ENCODE measurements around the gene COG7. TPM values are rescaled to one million over a fixed set of nuclear protein-coding genes. Genes with fewer than 3 reads are reported as not detected.

COG7 gene
- total RNA-seq, 1 donor from 2014 or later = 42.1 TPM

DNA sequence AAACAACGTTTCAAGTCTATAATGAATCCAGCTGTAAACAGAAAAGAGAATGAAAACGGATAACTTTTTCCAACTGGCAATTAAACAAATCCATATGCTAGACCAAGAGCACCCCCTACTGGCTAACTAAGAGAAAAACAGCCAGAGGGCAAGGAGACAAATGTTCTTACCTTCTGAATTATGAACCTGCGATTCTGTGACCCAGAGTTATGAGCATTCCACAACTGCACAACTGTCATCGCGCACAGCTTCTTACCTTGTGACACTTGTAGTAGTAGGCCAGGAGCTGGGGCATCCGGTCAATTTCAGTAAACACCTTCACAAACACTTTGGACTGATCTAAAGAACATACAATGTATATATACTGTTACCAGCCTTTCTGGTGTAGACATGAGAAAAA, 18.6 kb downstream of the COG7 start:
- Mint-ChIP-seq H3K9me3 (no peaks in the 10 kb centered on the region), H3K27ac (no peak overlapping the region), H3K36me3 (peaks cover 32% of the 10 kb centered on the region), H3K4me1 (no peaks in the 10 kb centered on the region), H3K4me3 (no peak overlapping the region), H3K27me3 (ENCODE audit: low read depth) (no peaks in the 10 kb centered on the region)
- no peak for DNase-seq (ENCODE audit: low spot score in 2 of 2, unreplicated experiment in 2 of 2)
- TF ChIP-seq, protein P1, sequence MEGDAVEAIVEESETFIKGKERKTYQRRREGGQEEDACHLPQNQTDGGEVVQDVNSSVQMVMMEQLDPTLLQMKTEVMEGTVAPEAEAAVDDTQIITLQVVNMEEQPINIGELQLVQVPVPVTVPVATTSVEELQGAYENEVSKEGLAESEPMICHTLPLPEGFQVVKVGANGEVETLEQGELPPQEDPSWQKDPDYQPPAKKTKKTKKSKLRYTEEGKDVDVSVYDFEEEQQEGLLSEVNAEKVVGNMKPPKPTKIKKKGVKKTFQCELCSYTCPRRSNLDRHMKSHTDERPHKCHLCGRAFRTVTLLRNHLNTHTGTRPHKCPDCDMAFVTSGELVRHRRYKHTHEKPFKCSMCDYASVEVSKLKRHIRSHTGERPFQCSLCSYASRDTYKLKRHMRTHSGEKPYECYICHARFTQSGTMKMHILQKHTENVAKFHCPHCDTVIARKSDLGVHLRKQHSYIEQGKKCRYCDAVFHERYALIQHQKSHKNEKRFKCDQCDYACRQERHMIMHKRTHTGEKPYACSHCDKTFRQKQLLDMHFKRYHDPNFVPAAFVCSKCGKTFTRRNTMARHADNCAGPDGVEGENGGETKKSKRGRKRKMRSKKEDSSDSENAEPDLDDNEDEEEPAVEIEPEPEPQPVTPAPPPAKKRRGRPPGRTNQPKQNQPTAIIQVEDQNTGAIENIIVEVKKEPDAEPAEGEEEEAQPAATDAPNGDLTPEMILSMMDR (IDR thresholded peaks at IDR 0.05; ENCODE audit: unreplicated experiment) = peak; percentile 78

DNA sequence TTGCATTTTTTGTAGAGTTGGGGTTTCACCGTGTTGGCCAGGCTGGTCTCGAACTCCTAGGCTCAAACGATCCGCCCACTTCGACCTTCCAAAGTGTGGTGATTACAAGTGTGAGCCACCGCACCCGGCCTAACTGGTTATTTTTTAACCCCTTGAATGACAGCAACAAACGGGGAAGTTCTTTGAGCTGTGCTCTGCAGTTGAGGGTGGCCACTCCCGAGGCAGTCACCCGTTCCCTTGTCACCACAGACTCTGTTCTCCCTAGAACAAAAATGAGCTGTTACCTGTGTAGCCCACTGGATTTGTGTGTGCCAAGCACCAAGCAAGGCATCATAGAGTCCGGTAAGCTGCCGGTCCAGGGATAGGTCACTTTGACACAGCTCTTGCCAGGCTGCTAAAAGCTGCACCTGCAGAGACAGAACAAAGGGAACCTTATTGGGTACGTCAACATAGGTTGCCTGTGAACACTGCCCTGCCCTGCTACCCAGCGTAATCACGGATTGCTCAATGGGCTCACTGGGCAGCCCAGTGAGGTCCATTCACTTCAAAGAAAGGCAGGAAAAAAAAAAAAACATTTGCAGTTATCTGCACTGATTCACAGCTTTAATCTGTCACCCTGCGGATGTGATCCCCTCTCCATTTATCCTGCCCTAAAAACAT, 19.6 kb downstream of the COG7 start:
- H3K9me3 Mint-ChIP-seq = no peaks in the 10 kb centered on the region
- TF ChIP-seq, protein P1 (IDR thresholded peaks at IDR 0.05; ENCODE audit: unreplicated experiment) = no peak
- H3K27ac Mint-ChIP-seq = no peak overlapping the region
- no peaks in the 10 kb centered on the region for H3K4me1 Mint-ChIP-seq
- H3K4me3 Mint-ChIP-seq = no peak overlapping the region
- DNase-seq (ENCODE audit: low spot score in 2 of 2, unreplicated experiment in 2 of 2) = no peak
- H3K27me3 Mint-ChIP-seq (ENCODE audit: low read depth) = no peaks in the 10 kb centered on the region
- H3K36me3 Mint-ChIP-seq = peaks cover 29% of the 10 kb centered on the region

DNA sequence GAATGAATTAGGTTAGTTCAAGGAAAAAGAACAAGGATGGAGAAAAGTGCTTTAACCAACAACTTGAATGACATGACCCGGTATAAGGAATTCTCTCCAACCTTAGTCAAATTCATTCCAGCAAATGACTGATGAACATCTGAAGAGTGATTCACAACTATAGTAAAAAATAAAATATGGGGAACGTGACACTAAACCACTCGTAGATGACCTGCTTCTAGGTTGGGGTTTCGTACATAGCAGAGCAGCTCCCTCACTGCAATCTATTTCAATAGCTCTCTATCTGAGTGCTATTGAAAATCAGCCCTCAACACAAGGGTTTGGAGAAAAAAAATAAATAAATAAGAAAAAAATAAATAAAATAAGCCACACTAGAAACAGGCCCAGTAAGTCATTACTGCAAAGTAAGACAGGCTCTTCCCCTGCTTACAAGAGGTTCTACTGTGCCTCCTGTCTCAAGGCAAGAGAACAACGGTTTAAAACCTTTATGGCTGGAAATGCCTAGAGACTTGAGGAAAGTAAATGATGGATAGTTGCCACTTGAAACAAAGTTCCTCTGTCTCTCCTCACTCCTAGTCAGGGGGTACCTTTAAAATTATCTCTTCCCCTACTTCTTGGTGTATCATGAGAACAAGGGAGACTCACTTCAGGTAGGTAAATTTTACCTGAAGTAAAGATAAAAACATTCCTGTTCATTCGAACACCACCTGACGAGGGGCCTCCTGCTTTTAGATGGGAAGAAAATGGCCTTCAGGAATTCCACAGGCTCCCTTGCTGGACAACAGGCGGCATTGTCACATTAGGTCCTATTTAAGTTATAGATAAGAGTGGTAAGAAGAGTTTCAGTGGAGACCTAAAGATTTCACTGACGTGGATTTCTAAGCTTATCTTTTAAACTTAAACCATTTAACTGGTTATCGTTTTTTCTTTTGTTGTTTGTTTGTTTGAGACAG, 20.5 kb downstream of the COG7 start:
- no peak for DNase-seq (ENCODE audit: low spot score in 2 of 2, unreplicated experiment in 2 of 2)
- H3K36me3 Mint-ChIP-seq = peaks cover 27% of the 10 kb centered on the region
- no peaks in the 10 kb centered on the region for H3K9me3 Mint-ChIP-seq
- H3K27ac Mint-ChIP-seq = no peak overlapping the region
- H3K4me3 Mint-ChIP-seq = no peak overlapping the region
- no peaks in the 10 kb centered on the region for H3K4me1 Mint-ChIP-seq
- no peaks in the 10 kb centered on the region for H3K27me3 Mint-ChIP-seq (ENCODE audit: low read depth)
- TF ChIP-seq, protein P1 (IDR thresholded peaks at IDR 0.05; ENCODE audit: unreplicated experiment) = no peak

DNA sequence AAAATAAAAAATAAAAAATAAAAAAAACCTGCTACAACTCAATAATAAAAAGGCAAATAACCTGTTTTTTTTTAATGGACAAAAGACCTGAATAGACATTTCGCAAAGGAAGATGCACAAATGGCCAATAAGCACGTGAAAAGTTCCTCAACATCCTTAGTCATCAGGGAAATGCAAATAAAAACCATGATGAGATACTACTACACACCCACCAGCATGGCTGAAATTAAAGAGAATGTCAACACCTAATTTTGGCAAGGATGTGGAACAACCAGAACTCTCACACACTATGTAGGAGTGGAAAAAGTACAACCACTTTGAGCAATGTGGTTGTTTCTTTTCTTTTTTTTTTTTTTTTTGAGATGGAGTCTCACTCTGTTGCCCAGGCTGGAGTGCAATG, 24.6 kb downstream of the COG7 start:
- TF ChIP-seq, protein P1 (IDR thresholded peaks at IDR 0.05; ENCODE audit: unreplicated experiment) = no peak
- Mint-ChIP-seq H3K27ac (no peak overlapping the region), H3K36me3 (peaks cover 33% of the 10 kb centered on the region), H3K4me1 (no peaks in the 10 kb centered on the region), H3K4me3 (no peak overlapping the region), H3K9me3 (no peaks in the 10 kb centered on the region), H3K27me3 (ENCODE audit: low read depth) (no peaks in the 10 kb centered on the region)
- DNase-seq (ENCODE audit: low spot score in 2 of 2, unreplicated experiment in 2 of 2) = no peak

DNA sequence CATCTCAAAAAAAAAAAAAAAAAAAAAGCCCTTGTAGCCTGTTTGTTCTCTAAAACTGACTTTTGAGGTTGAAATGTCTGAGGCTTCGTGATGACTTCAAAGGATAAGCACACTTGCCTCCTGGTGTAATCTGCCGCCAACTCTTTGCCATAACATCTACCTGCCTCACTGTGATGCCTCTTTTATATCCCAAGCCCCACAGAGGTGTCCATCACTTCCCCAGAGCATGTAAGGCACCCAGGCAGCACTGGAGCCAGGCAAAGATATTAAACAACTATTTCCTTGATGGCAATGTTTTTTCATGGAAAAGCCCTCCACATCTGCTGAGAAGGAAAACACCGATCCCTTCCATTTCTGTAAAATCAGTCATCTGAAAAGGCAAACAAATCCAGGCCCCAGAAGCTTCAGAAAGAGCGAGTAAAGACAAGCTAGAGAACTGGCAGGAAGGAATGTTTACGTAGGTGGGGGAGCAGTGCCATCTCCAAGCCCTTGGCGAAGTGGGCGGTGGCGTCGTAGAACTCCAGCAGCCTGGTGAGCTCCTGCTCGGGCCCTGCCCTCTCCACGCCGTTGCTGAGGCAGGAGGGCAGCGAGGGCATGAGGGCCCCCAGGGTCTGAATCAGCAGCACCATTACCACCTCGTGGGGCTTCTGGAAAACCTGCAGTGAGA, 28.6 kb downstream of the COG7 start:
- Mint-ChIP-seq H3K27me3 (ENCODE audit: low read depth) (no peaks in the 10 kb centered on the region), H3K36me3 (peaks cover 26% of the 10 kb centered on the region), H3K27ac (no peak overlapping the region), H3K4me3 (no peak overlapping the region), H3K9me3 (no peaks in the 10 kb centered on the region), H3K4me1 (no peaks in the 10 kb centered on the region)
- DNase-seq (ENCODE audit: low spot score in 2 of 2, unreplicated experiment in 2 of 2) = no peak
- TF ChIP-seq, protein P1 (IDR thresholded peaks at IDR 0.05; ENCODE audit: unreplicated experiment) = no peak
